ENCODE measurements around the gene NRDC.

- no peak for TF ChIP-seq CTCF (IDR thresholded peaks at IDR 0.05; ENCODE audit: low read length)
- TF ChIP-seq EZH2phosphoT487 (IDR thresholded peaks at IDR 0.05; ENCODE audit: low read length) = no peak
These were observed 22.6 kb upstream of the NRDC start for GRCh38 chr1:51901151-51901550.
